ENCODE measurements around the gene TAF4B. TPM values are rescaled to one million over a fixed set of nuclear protein-coding genes. Genes with fewer than 3 reads are reported as not detected.

Gene TAF4B
- polyA plus RNA-seq, 1 donor from 2014 or later: 0.38 TPM

- no peaks in the 10 kb centered on the region for H3F3A ChIP-seq (ENCODE audit: insufficient read depth, low read length, poor library complexity, severe bottlenecking)
- TF ChIP-seq CTCF (IDR thresholded peaks at IDR 0.05; ENCODE audit: poor library complexity, severe bottlenecking) (no peak), REST (IDR thresholded peaks at IDR 0.05; ENCODE audit: borderline replicate concordance) (no peak), EZH2 (IDR thresholded peaks at IDR 0.05; ENCODE audit: borderline replicate concordance, insufficient read depth, low read length, poor library complexity, severe bottlenecking) (no peak), POLR2AphosphoS5 (IDR thresholded peaks at IDR 0.05) (no peak), RAD21 (conservative IDR thresholded peaks at IDR 0.05) (no peak), EP300 (conservative IDR thresholded peaks at IDR 0.05; ENCODE audit: poor library complexity, severe bottlenecking) (no peak), MXI1 (conservative IDR thresholded peaks at IDR 0.05; ENCODE audit: poor library complexity, severe bottlenecking) (no peak), SMC3 (conservative IDR thresholded peaks at IDR 0.05; ENCODE audit: poor library complexity) (no peak), TAF1 (IDR thresholded peaks at IDR 0.05; ENCODE audit: low read depth) (no peak)
- H3K9ac ChIP-seq (ENCODE audit: low read length): no peak overlapping the region
- no peak overlapping the region for H2AFZ ChIP-seq (ENCODE audit: low read depth, low read length)
- no peaks in the 10 kb centered on the region for H3K27me3 ChIP-seq (ENCODE audit: insufficient read depth, low read depth, low read length)
- no peak overlapping the region for H3K4me3 ChIP-seq (ENCODE audit: low read length)
- no peaks in the 10 kb centered on the region for H3K9me3 ChIP-seq (ENCODE audit: low read length)
- H3K9me2 ChIP-seq (ENCODE audit: insufficient read depth, low read length): no peaks in the 10 kb centered on the region
- no peak overlapping the region for H3K4me2 ChIP-seq (ENCODE audit: low read length)
- no peaks in the 10 kb centered on the region for H3K36me3 ChIP-seq (ENCODE audit: insufficient read depth, low read length)
- H3K27ac ChIP-seq (ENCODE audit: low read length): no peak overlapping the region
- no peaks in the 10 kb centered on the region for H3K79me2 ChIP-seq (replicated peaks; ENCODE audit: insufficient read depth, low read length)
- no peaks in the 10 kb centered on the region for H4K20me1 ChIP-seq (ENCODE audit: insufficient read depth)
These were observed 45.8 kb downstream of the TAF4B start for GRCh38 chr18:26271917-26272549.

- Histone ChIP-seq H3K27me3 (ENCODE audit: insufficient read depth, low read depth, low read length) (no peaks in the 10 kb centered on the region), H3K4me2 (ENCODE audit: low read length) (no peak overlapping the region), H4K20me1 (ENCODE audit: insufficient read depth) (no peaks in the 10 kb centered on the region), H3K9ac (ENCODE audit: low read length) (no peak overlapping the region), H3K9me3 (ENCODE audit: low read length) (peaks cover 3% of the 10 kb centered on the region), H3K27ac (ENCODE audit: low read length) (no peak overlapping the region), H3K4me3 (ENCODE audit: low read length) (no peak overlapping the region), H3K9me2 (ENCODE audit: insufficient read depth, low read length) (no peaks in the 10 kb centered on the region), H2AFZ (ENCODE audit: low read depth, low read length) (no peak overlapping the region), H3K79me2 (replicated peaks; ENCODE audit: insufficient read depth, low read length) (no peaks in the 10 kb centered on the region), H3F3A (ENCODE audit: insufficient read depth, low read length, poor library complexity, severe bottlenecking) (no peaks in the 10 kb centered on the region), H3K36me3 (ENCODE audit: insufficient read depth, low read length) (no peaks in the 10 kb centered on the region)
- TF ChIP-seq TAF1 (IDR thresholded peaks at IDR 0.05; ENCODE audit: low read depth): no peak
- TF ChIP-seq SMC3 (conservative IDR thresholded peaks at IDR 0.05; ENCODE audit: poor library complexity): no peak
- no peak for TF ChIP-seq POLR2AphosphoS5 (IDR thresholded peaks at IDR 0.05)
- no peak for TF ChIP-seq RAD21 (conservative IDR thresholded peaks at IDR 0.05)
- TF ChIP-seq EZH2 (IDR thresholded peaks at IDR 0.05; ENCODE audit: borderline replicate concordance, insufficient read depth, low read length, poor library complexity, severe bottlenecking): no peak
- no peak for TF ChIP-seq EP300 (conservative IDR thresholded peaks at IDR 0.05; ENCODE audit: poor library complexity, severe bottlenecking)
- no peak for TF ChIP-seq MXI1 (conservative IDR thresholded peaks at IDR 0.05; ENCODE audit: poor library complexity, severe bottlenecking)
These were observed 51.1 kb downstream of the TAF4B start for GRCh38 chr18:26277374-26277773.
